ENCODE measurements around the gene PALM2AKAP2.

PALM2AKAP2 gene

DNA sequence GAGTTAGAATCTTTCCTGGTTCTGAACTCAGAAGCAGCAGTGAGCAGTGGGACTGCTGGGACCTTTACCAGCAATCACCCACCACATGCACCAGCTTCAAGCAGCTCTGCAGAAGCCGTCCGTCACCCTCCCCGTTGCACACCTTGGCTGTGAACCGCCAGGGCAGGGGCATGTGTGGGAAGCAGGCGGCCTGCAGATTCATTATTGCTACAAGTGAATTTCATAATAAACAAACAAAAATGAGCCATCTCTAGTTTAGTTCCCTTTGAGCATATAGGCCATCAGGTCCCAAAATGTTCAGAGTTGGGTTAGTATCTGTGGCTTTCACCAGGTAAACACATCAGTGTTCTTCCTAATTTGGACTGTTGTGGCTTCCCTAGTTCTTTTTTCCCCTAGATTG lies 17.5 kb downstream of the PALM2AKAP2 start:
- Histone ChIP-seq H3K4me3 (ENCODE audit: insufficient read depth, low read depth, low read length, poor library complexity, severe bottlenecking) (no peak overlapping the region), H3K4me1 (ENCODE audit: control insufficient read depth, insufficient read depth, low read length, poor library complexity, severe bottlenecking) (no peaks in the 10 kb centered on the region), H3K36me3 (ENCODE audit: control insufficient read depth, insufficient read depth, low read length) (no peaks in the 10 kb centered on the region), H3K27ac (ENCODE audit: insufficient read depth, low read length, poor library complexity, severe bottlenecking) (no peak overlapping the region), H3K27me3 (replicated peaks; ENCODE audit: control insufficient read depth, insufficient read depth, low read length, poor library complexity, severe bottlenecking) (no peaks in the 10 kb centered on the region), H3K9me3 (ENCODE audit: control insufficient read depth, low read length) (no peaks in the 10 kb centered on the region)
- DNase-seq = no peak

DNA sequence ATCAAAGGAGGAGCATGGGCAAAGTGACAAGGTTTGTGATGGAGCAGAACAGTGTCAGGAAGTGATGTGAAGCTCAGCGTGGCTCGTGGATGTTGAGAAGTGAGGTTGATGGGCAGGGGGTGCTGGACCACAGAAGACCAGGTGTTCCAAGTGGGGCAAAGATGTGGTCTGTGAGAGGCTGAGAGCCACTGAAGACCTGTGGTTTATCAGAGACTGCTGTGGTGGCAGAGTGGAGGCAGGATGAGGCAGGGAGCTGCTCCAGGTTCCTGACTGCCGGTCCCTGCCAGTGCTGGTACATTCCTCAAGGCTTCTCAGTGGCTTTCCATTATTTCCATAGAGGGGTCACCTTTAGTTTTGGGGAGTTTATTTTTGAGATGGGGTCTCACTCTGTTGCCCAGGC lies 19.1 kb downstream of the PALM2AKAP2 start:
- Histone ChIP-seq H3K27me3 (replicated peaks; ENCODE audit: control insufficient read depth, insufficient read depth, low read length, poor library complexity, severe bottlenecking) (no peaks in the 10 kb centered on the region), H3K27ac (ENCODE audit: insufficient read depth, low read length, poor library complexity, severe bottlenecking) (no peak overlapping the region), H3K4me3 (ENCODE audit: insufficient read depth, low read depth, low read length, poor library complexity, severe bottlenecking) (no peak overlapping the region), H3K9me3 (ENCODE audit: control insufficient read depth, low read length) (no peaks in the 10 kb centered on the region), H3K4me1 (ENCODE audit: control insufficient read depth, insufficient read depth, low read length, poor library complexity, severe bottlenecking) (no peaks in the 10 kb centered on the region), H3K36me3 (ENCODE audit: control insufficient read depth, insufficient read depth, low read length) (no peaks in the 10 kb centered on the region)
- DNase-seq = no peak

DNA sequence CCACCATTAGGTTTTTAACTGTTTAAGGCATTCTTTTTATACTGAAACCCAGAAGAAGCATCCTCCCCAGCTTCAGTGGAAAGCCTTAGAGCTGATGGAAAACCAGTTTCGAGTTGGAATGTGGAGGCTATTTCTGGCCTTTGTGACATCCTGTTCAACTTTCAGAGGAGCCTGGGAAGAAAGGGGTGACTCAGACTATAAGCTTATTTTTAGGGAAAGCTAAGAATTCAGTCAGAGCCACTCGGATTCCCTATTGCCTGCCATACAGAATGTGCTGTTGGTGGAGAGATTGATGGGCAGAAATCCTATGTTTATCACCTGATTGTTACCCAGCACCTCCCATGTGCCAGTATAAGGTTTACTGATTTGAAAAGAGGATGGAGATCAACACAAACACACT lies 19.8 kb downstream of the PALM2AKAP2 start:
- no peak for DNase-seq
- no peak overlapping the region for H3K27ac ChIP-seq (ENCODE audit: insufficient read depth, low read length, poor library complexity, severe bottlenecking)
- no peaks in the 10 kb centered on the region for H3K27me3 ChIP-seq (replicated peaks; ENCODE audit: control insufficient read depth, insufficient read depth, low read length, poor library complexity, severe bottlenecking)
- H3K4me1 ChIP-seq (ENCODE audit: control insufficient read depth, insufficient read depth, low read length, poor library complexity, severe bottlenecking) = no peaks in the 10 kb centered on the region
- no peaks in the 10 kb centered on the region for H3K36me3 ChIP-seq (ENCODE audit: control insufficient read depth, insufficient read depth, low read length)
- no peak overlapping the region for H3K4me3 ChIP-seq (ENCODE audit: insufficient read depth, low read depth, low read length, poor library complexity, severe bottlenecking)
- H3K9me3 ChIP-seq (ENCODE audit: control insufficient read depth, low read length) = no peaks in the 10 kb centered on the region

DNA sequence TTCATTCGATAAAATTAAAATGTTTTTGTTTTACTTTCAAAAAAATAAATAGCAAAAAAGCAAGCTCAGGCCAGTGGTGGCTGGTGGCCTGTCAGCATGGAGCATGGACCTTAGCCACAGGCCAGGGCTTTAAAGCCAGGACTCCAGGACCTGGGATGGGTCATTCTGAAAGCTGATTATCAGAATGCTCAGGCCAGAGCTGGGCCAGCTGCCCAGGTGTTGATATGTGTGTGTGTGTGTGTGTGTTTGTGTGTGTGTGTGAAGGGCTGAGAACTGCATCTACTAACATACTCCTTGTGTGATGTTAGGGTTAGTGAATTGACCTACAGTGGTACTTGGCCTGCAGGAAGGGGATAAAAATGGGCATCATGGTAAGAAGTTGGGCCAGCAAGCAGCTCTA lies 21.5 kb downstream of the PALM2AKAP2 start:
- no peak for DNase-seq
- Histone ChIP-seq H3K4me1 (ENCODE audit: control insufficient read depth, insufficient read depth, low read length, poor library complexity, severe bottlenecking) (no peaks in the 10 kb centered on the region), H3K36me3 (ENCODE audit: control insufficient read depth, insufficient read depth, low read length) (no peaks in the 10 kb centered on the region), H3K27ac (ENCODE audit: insufficient read depth, low read length, poor library complexity, severe bottlenecking) (no peak overlapping the region), H3K9me3 (ENCODE audit: control insufficient read depth, low read length) (no peaks in the 10 kb centered on the region), H3K4me3 (ENCODE audit: insufficient read depth, low read depth, low read length, poor library complexity, severe bottlenecking) (no peak overlapping the region), H3K27me3 (replicated peaks; ENCODE audit: control insufficient read depth, insufficient read depth, low read length, poor library complexity, severe bottlenecking) (no peaks in the 10 kb centered on the region)

DNA sequence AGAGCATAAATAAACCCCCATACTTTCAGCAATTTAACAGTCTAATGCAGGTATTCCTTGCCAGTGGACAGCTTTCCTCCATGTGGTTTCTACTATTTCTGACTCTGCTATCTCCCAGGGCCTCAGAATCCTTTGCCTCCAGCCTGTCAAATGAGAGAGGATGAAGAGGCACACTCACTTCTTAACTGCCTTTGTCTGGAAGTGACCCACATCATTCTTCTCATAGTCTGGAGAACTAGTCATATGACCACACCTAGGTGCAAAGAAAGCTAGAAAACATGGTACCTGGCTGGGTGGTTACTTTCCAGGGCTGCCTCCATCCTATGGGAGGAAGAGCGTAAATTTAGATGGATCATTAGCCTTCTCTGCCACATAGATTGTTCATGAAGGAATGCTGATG lies 22.5 kb downstream of the PALM2AKAP2 start:
- DNase-seq = no peak
- Histone ChIP-seq H3K4me3 (ENCODE audit: insufficient read depth, low read depth, low read length, poor library complexity, severe bottlenecking) (no peak overlapping the region), H3K27ac (ENCODE audit: insufficient read depth, low read length, poor library complexity, severe bottlenecking) (no peak overlapping the region), H3K27me3 (replicated peaks; ENCODE audit: control insufficient read depth, insufficient read depth, low read length, poor library complexity, severe bottlenecking) (no peaks in the 10 kb centered on the region), H3K9me3 (ENCODE audit: control insufficient read depth, low read length) (no peaks in the 10 kb centered on the region), H3K4me1 (ENCODE audit: control insufficient read depth, insufficient read depth, low read length, poor library complexity, severe bottlenecking) (no peaks in the 10 kb centered on the region), H3K36me3 (ENCODE audit: control insufficient read depth, insufficient read depth, low read length) (no peaks in the 10 kb centered on the region)

DNA sequence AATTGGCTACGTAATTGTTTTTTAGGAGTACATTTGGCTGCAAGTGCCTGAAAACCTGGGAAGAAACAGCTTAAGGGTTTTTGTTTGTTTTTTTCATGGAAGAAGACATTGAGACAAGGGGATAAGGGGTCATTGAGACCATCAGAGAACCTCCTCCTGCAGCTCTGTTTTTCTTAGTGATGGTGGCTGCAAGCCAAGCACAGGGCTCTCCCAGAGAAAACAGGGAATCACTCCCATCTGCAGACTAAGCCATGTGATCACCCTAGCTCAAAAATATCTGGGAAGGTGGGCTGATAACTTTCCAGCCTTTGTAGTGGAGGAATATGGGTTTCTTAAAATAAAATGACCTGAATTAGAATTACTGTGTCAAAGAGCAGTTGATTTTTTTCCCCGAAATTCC lies 25.1 kb downstream of the PALM2AKAP2 start:
- no peak for DNase-seq
- H3K36me3 ChIP-seq (ENCODE audit: control insufficient read depth, insufficient read depth, low read length) = no peaks in the 10 kb centered on the region
- no peaks in the 10 kb centered on the region for H3K9me3 ChIP-seq (ENCODE audit: control insufficient read depth, low read length)
- no peak overlapping the region for H3K4me3 ChIP-seq (ENCODE audit: insufficient read depth, low read depth, low read length, poor library complexity, severe bottlenecking)
- H3K27me3 ChIP-seq (replicated peaks; ENCODE audit: control insufficient read depth, insufficient read depth, low read length, poor library complexity, severe bottlenecking) = no peaks in the 10 kb centered on the region
- no peak overlapping the region for H3K27ac ChIP-seq (ENCODE audit: insufficient read depth, low read length, poor library complexity, severe bottlenecking)
- H3K4me1 ChIP-seq (ENCODE audit: control insufficient read depth, insufficient read depth, low read length, poor library complexity, severe bottlenecking) = no peaks in the 10 kb centered on the region

DNA sequence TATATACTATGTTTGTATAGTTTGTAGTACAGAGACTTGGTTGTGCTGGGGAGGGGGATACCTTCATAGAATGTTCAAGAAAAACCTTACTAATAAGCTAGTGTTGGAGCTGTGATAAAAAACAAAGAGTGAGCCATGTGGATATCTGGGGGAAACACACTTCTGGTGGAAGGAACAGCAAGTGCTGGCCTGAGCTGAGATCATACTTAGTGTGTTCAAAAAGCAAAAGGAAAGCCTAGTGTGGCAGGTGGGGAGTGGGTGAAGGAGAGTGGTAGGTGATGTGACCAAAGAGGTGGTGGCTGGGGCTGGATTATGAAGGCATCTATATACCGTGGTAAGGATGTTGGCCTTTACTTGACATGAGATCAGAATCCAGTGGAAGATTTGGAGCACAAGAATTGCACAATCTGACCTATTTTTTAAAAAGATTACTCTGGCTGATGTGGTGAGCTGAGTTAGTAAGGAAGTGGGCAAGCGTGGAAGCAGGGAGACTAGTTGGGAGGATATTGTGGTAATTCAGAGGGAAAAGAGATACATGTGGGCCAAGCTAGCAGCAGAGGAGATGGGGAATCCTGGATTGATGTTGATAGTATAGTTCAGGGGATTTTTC lies 26.6 kb downstream of the PALM2AKAP2 start:
- H3K4me1 ChIP-seq (ENCODE audit: control insufficient read depth, insufficient read depth, low read length, poor library complexity, severe bottlenecking) = no peaks in the 10 kb centered on the region
- no peak overlapping the region for H3K27ac ChIP-seq (ENCODE audit: insufficient read depth, low read length, poor library complexity, severe bottlenecking)

DNA sequence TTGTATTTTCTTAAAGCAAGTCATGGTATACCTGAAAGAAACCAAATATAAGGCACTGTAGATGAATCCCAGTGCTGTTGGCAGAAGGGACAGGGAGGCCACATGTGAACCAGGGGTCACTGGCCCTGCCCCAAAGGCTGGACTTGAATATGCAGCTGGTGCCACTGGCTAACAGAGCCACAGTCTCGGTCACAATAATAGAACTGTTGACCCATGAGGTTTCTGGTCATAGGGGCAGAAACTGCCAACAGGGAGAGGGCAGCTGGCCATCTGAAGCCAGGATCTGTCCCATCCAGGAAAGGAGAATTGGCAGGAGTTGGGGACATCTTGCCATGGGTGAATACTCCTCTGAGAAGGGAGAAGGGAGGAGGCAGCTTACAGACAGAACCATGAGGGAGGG lies 31.9 kb downstream of the PALM2AKAP2 start:
- Histone ChIP-seq H3K36me3 (ENCODE audit: control insufficient read depth, insufficient read depth, low read length) (no peaks in the 10 kb centered on the region), H3K9me3 (ENCODE audit: control insufficient read depth, low read length) (no peaks in the 10 kb centered on the region), H3K27me3 (replicated peaks; ENCODE audit: control insufficient read depth, insufficient read depth, low read length, poor library complexity, severe bottlenecking) (no peaks in the 10 kb centered on the region), H3K27ac (ENCODE audit: insufficient read depth, low read length, poor library complexity, severe bottlenecking) (no peak overlapping the region), H3K4me1 (ENCODE audit: control insufficient read depth, insufficient read depth, low read length, poor library complexity, severe bottlenecking) (no peaks in the 10 kb centered on the region), H3K4me3 (ENCODE audit: insufficient read depth, low read depth, low read length, poor library complexity, severe bottlenecking) (no peak overlapping the region)
- DNase-seq = no peak

More for the DNA sequence above, 26.6 kb downstream of the PALM2AKAP2 start:
- DNase-seq = no peak
- Histone ChIP-seq H3K4me3 (ENCODE audit: insufficient read depth, low read depth, low read length, poor library complexity, severe bottlenecking) (no peak overlapping the region), H3K27me3 (replicated peaks; ENCODE audit: control insufficient read depth, insufficient read depth, low read length, poor library complexity, severe bottlenecking) (no peaks in the 10 kb centered on the region), H3K9me3 (ENCODE audit: control insufficient read depth, low read length) (no peaks in the 10 kb centered on the region), H3K36me3 (ENCODE audit: control insufficient read depth, insufficient read depth, low read length) (no peaks in the 10 kb centered on the region)

DNA sequence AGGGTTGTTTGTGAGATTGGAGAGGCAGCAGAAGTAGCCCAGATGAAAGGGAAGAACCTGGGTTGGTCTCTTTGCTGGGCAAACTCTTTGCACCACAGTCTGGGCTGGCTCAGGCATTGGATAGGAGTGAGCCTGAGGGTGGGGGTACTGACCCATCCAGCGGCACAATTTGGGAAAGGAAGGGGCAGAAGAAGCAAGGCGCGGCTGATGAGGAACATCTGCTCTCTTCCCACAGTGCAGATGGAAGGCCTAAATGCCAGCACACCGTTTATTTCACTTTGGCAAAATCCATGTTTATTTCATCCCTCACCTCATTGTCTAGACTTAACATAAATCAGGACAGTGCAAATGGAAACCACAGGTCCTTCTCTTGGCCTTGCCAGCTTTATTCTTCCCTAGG lies 32.3 kb downstream of the PALM2AKAP2 start:
- Histone ChIP-seq H3K36me3 (ENCODE audit: control insufficient read depth, insufficient read depth, low read length) (no peaks in the 10 kb centered on the region), H3K27ac (ENCODE audit: insufficient read depth, low read length, poor library complexity, severe bottlenecking) (no peak overlapping the region)
- DNase-seq = no peak

DNA sequence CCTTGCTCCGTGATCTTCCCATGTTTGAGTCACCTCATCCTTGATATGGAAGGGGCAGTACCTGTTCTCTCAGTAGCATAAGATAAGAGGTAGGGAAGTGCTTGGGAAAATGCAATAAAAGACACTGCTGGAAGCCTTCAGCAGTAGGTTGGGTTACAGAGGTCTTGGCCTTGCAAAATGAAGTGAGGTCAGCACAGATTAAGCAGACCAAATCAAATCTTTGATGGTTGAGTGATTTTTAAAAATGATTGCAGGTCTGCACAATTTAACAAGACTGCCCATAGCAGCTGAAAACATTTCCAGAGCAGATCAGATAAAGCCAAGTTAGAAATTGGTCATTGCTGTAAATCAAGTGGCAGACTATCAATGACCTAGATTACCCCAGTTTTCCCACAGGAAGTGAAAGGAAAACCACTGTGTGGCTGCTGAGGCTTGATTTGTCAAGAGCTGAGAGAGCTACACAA lies 32.9 kb downstream of the PALM2AKAP2 start:
- H3K4me3 ChIP-seq (ENCODE audit: insufficient read depth, low read depth, low read length, poor library complexity, severe bottlenecking) = no peak overlapping the region
- DNase-seq = no peak
- peaks cover 3% of the 10 kb centered on the region for H3K27me3 ChIP-seq (replicated peaks; ENCODE audit: control insufficient read depth, insufficient read depth, low read length, poor library complexity, severe bottlenecking)

More for the DNA sequence above, 32.3 kb downstream of the PALM2AKAP2 start:
- Histone ChIP-seq H3K4me1 (ENCODE audit: control insufficient read depth, insufficient read depth, low read length, poor library complexity, severe bottlenecking) (no peaks in the 10 kb centered on the region), H3K27me3 (replicated peaks; ENCODE audit: control insufficient read depth, insufficient read depth, low read length, poor library complexity, severe bottlenecking) (no peaks in the 10 kb centered on the region), H3K4me3 (ENCODE audit: insufficient read depth, low read depth, low read length, poor library complexity, severe bottlenecking) (no peak overlapping the region), H3K9me3 (ENCODE audit: control insufficient read depth, low read length) (no peaks in the 10 kb centered on the region)

More for the DNA sequence above, 32.9 kb downstream of the PALM2AKAP2 start:
- Histone ChIP-seq H3K36me3 (ENCODE audit: control insufficient read depth, insufficient read depth, low read length) (no peaks in the 10 kb centered on the region), H3K27ac (ENCODE audit: insufficient read depth, low read length, poor library complexity, severe bottlenecking) (no peak overlapping the region), H3K9me3 (ENCODE audit: control insufficient read depth, low read length) (no peaks in the 10 kb centered on the region), H3K4me1 (ENCODE audit: control insufficient read depth, insufficient read depth, low read length, poor library complexity, severe bottlenecking) (no peaks in the 10 kb centered on the region)
